Adrenal gland (tissue), 5 donors: ENCODE data around the gene PARP16.

Source experiments
- POLR2A ChIP-seq, 2 donors: fragments of 450-650 bp; IDR thresholded peaks; one replicate each; pipeline ENCODE4 v1.6.1; 2017; ENCODE audit warnings: antibody characterized with exemption in 2 of 2, mild to moderate bottlenecking in 2 of 2, moderate library complexity in 1 of 2
- TF ChIP-seq, protein P1 (sequence below), 6 experiments: fragments of 450-650 bp in 4 of 6; fragments of 200-600 bp in 2 of 6; sonication (generic) in 1 of 6; IDR thresholded peaks; 1 replicate in 5 of 6; 2 replicates in 1 of 6; pipeline versions ENCODE4 v1.5.1 to v1.8.0; 2016 to 2021; ENCODE audit warnings: antibody characterized with exemption in 6 of 6, mild to moderate bottlenecking in 2 of 6, moderate library complexity in 1 of 6
- donor health status: DM: no; HTN: no; CAD: no.

GRCh38 chr15:65307978-65308377 lies 21.3 kb upstream of the PARP16 start:
- TF ChIP-seq, protein P1, sequence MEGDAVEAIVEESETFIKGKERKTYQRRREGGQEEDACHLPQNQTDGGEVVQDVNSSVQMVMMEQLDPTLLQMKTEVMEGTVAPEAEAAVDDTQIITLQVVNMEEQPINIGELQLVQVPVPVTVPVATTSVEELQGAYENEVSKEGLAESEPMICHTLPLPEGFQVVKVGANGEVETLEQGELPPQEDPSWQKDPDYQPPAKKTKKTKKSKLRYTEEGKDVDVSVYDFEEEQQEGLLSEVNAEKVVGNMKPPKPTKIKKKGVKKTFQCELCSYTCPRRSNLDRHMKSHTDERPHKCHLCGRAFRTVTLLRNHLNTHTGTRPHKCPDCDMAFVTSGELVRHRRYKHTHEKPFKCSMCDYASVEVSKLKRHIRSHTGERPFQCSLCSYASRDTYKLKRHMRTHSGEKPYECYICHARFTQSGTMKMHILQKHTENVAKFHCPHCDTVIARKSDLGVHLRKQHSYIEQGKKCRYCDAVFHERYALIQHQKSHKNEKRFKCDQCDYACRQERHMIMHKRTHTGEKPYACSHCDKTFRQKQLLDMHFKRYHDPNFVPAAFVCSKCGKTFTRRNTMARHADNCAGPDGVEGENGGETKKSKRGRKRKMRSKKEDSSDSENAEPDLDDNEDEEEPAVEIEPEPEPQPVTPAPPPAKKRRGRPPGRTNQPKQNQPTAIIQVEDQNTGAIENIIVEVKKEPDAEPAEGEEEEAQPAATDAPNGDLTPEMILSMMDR (IDR thresholded peaks at IDR 0.05) = no peak
- no peak for TF ChIP-seq POLR2A (IDR thresholded peaks at IDR 0.05)
